Neural progenitor cell (in vitro differentiated cells): Measurements from ENCODE around the gene P3H3.

Experiments used
- EZH2 ChIP-seq: fragments of 200-600 bp; sonication (generic); IDR thresholded peaks from 2 replicates; pipeline ENCODE4 v1.6.1; 2017; ENCODE audit warnings: antibody characterized with exemption, mild to moderate bottlenecking, moderate library complexity
- EZH2phosphoT487 ChIP-seq: fragments of 200-600 bp; sonication (generic); IDR thresholded peaks from 2 replicates; pipeline ENCODE4 v1.6.1; 2017; ENCODE audit warnings: antibody characterized with exemption
- TF ChIP-seq, protein P1 (sequence below): fragments of 200-600 bp; sonication (generic); IDR thresholded peaks from 2 replicates; pipeline ENCODE4 v1.5.1; 2017; ENCODE audit warnings: antibody characterized with exemption, mild to moderate bottlenecking

DNA sequence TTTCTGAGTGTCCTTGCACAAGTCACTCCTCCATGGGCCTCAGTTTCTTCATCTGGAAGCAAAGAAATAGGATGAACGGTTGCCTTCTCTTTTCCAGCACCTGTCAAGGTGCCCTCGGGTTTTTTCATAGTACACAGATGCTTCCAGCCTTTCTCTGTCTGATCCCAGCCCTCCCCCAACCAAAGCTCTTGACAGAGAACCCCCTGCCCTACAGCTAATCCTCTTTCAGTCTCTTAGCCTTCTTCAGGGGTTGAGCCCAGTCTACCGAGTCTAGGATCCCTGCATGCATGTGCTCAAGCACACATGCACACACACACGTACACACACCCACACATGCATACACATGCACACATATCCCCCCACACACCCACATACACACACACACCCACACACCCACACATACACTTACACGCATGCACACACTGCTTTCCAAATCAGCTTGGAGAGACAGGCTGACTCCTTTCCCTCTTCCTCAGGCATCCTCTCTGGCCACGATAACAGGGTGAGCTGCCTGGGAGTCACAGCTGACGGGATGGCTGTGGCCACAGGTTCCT lies 18.2 kb downstream of the P3H3 start:
- TF ChIP-seq, protein P1, sequence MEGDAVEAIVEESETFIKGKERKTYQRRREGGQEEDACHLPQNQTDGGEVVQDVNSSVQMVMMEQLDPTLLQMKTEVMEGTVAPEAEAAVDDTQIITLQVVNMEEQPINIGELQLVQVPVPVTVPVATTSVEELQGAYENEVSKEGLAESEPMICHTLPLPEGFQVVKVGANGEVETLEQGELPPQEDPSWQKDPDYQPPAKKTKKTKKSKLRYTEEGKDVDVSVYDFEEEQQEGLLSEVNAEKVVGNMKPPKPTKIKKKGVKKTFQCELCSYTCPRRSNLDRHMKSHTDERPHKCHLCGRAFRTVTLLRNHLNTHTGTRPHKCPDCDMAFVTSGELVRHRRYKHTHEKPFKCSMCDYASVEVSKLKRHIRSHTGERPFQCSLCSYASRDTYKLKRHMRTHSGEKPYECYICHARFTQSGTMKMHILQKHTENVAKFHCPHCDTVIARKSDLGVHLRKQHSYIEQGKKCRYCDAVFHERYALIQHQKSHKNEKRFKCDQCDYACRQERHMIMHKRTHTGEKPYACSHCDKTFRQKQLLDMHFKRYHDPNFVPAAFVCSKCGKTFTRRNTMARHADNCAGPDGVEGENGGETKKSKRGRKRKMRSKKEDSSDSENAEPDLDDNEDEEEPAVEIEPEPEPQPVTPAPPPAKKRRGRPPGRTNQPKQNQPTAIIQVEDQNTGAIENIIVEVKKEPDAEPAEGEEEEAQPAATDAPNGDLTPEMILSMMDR, result no peak
- TF ChIP-seq EZH2 (no peak), EZH2phosphoT487 (no peak)
